GM18526 (cell line): ENCODE measurements around the gene ISG20.

Experiments used
- POLR2A ChIP-seq: IDR thresholded peaks from 3 replicates; pipeline ENCODE4 v1.6.1; 2011; ENCODE audit not compliant: insufficient read length; ENCODE audit errors: extremely low read depth

Gene ISG20

GRCh38 chr15:88704791-88705768 is 66.3 kb downstream of the ISG20 start:
- no peak for TF ChIP-seq POLR2A

GRCh38 chr15:88705769-88706165 is 67.0 kb downstream of the ISG20 start:
- TF ChIP-seq POLR2A: no peak
